Sigmoid colon (tissue), 4 donors: ENCODE measurements around the gene ZNF304.

Experiments used
- CTCF ChIP-seq, 4 experiments: fragments of 450-650 bp in 3 of 4; fragments of 200-600 bp in 1 of 4; IDR thresholded peaks; one replicate each; pipeline ENCODE4 v1.5.1; 2016 to 2019; ENCODE audit warnings: antibody characterized with exemption in 4 of 4, mild to moderate bottlenecking in 3 of 4, moderate library complexity in 2 of 4
- EP300 ChIP-seq, 4 donors: sonication (generic); formaldehyde crosslinking; IDR thresholded peaks; one replicate each; pipeline ENCODE4 v1.6.1; 2017; ENCODE audit warnings: antibody characterized with exemption in 4 of 4
- POLR2A ChIP-seq, 2 donors: fragments of 450-650 bp; IDR thresholded peaks; one replicate each; pipeline ENCODE4 v1.6.1; 2016; ENCODE audit warnings: antibody characterized with exemption in 2 of 2, mild to moderate bottlenecking in 2 of 2, moderate library complexity in 2 of 2
- POLR2AphosphoS5 ChIP-seq, 4 donors: sonication (generic); formaldehyde crosslinking; IDR thresholded peaks; one replicate each; pipeline ENCODE4 v1.6.1; 2017; ENCODE audit warnings: antibody characterized with exemption in 4 of 4

DNA sequence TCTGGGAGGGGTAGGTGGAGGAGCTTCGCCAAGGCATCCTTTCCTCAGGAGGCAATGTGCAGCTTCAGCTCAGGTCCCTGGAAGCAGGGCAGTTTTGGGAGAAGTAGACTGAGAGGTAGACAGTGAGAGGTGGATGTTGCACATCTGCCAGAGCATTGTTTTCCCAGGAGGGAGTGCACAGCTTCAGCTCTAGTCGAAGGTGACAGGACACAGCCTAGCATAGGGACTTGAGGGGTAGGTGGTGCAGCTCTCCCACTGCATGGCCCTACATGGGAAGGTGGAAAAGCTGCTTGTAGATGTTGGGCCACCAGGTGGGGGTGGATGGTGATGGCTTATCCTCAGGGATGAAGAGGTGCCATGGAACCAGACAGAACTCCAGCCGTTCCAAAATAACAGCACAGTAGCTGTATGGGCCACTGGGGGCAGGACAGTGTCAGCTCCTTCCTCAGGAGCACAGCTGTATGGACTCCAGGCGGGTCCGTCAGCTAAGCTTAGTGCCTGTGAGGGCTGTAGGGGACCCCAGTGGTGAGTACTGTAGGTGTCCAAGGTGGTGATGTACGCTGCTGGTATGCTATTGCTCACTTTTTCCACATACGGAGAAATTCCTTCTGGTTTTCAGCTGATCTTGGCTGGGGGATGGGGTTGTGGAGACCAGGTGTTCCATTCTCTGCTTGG lies 48.2 kb upstream of the ZNF304 start:
- TF ChIP-seq CTCF (IDR thresholded peaks at IDR 0.05) (no peak), POLR2AphosphoS5 (IDR thresholded peaks at IDR 0.05) (no peak), POLR2A (IDR thresholded peaks at IDR 0.05) (no peak), EP300 (IDR thresholded peaks at IDR 0.05) (no peak)
